Trophoblast cell (in vitro differentiated cells and primary cell): ENCODE data around the gene SMTN.

Experiments
- DNase-seq, 2 donors: peaks; one replicate each; pipeline ENCODE4 v3.0.0-alpha.2; 2016
- H2AFZ ChIP-seq: 2 replicates; pipeline ENCODE4 v1.6.1; 2013; ENCODE audit warnings: low read length, moderate library complexity, mild to moderate bottlenecking; ENCODE audit not compliant: insufficient read depth, poor library complexity
- H2AK5ac ChIP-seq: 2 replicates; pipeline ENCODE4 v1.6.1; 2013; ENCODE audit warnings: mild to moderate bottlenecking, low read length
- H2BK120ac ChIP-seq: 2 replicates; pipeline ENCODE4 v1.6.1; 2013; ENCODE audit warnings: low read length, mild to moderate bottlenecking, moderate library complexity; ENCODE audit not compliant: insufficient read depth, poor library complexity
- H2BK12ac ChIP-seq: 2 replicates; pipeline ENCODE4 v1.6.1; 2013; ENCODE audit warnings: mild to moderate bottlenecking, low read length, moderate library complexity
- H2BK5ac ChIP-seq: 2 replicates; pipeline ENCODE4 v1.6.1; 2013; ENCODE audit warnings: low read length, low read depth, moderate library complexity, mild to moderate bottlenecking; ENCODE audit not compliant: poor library complexity
- H3K14ac ChIP-seq: 2 replicates; pipeline ENCODE4 v1.6.1; 2013; ENCODE audit warnings: mild to moderate bottlenecking, low read length
- H3K18ac ChIP-seq: 2 replicates; pipeline ENCODE4 v1.6.1; 2013; ENCODE audit warnings: mild to moderate bottlenecking, low read length
- H3K23ac ChIP-seq: 2 replicates; pipeline ENCODE4 v1.6.1; 2013; ENCODE audit warnings: low read length
- H3K27ac ChIP-seq: 2 replicates; pipeline ENCODE4 v1.5.1; 2013; ENCODE audit warnings: low read depth, mild to moderate bottlenecking, inconsistent platforms, low read length, moderate library complexity
- H3K27me3 ChIP-seq: 2 replicates; pipeline ENCODE4 v1.6.1; 2013; ENCODE audit warnings: inconsistent platforms, mild to moderate bottlenecking, low read length, moderate library complexity; ENCODE audit not compliant: insufficient read depth
- H3K36me3 ChIP-seq, 2 experiments: 1 replicate in 1 of 2; 2 replicates in 1 of 2; pipeline ENCODE4 v1.6.1; 2013; ENCODE audit warnings: low read length in 2 of 2, mild to moderate bottlenecking in 2 of 2, moderate library complexity in 1 of 2; ENCODE audit not compliant: insufficient read depth in 2 of 2, control insufficient read depth in 1 of 2
- H3K4ac ChIP-seq: 2 replicates; pipeline ENCODE4 v1.6.1; 2013; ENCODE audit warnings: low read depth, mild to moderate bottlenecking, low read length, moderate library complexity
- H3K4me1 ChIP-seq, 2 experiments: 1 replicate in 1 of 2; 2 replicates in 1 of 2; pipeline ENCODE4 v1.6.1; 2013; ENCODE audit warnings: low read length in 2 of 2, mild to moderate bottlenecking in 2 of 2, moderate library complexity in 1 of 2; ENCODE audit not compliant: insufficient read depth in 2 of 2, control insufficient read depth in 1 of 2
- H3K4me2 ChIP-seq: 2 replicates; pipeline ENCODE4 v1.6.1; 2013; ENCODE audit warnings: inconsistent platforms, mild to moderate bottlenecking, low read length, moderate library complexity
- H3K4me3 ChIP-seq: 2 replicates; pipeline ENCODE4 v1.5.1; 2013; ENCODE audit warnings: mild to moderate bottlenecking, low read depth, low read length, inconsistent platforms
- H3K79me1 ChIP-seq: one replicate; pipeline ENCODE4 v1.6.1; 2013; ENCODE audit warnings: low read length
- H3K79me2 ChIP-seq: 2 replicates; pipeline ENCODE4 v1.6.1; 2013; ENCODE audit warnings: low read length, mild to moderate bottlenecking; ENCODE audit not compliant: control insufficient read depth, insufficient read depth, poor library complexity
- H3K9ac ChIP-seq: 2 replicates; pipeline ENCODE4 v1.6.1; 2013; ENCODE audit warnings: mild to moderate bottlenecking, low read length
- H3K9me3 ChIP-seq: 2 replicates; pipeline ENCODE4 v1.6.1; 2013; ENCODE audit warnings: low read depth, mild to moderate bottlenecking, control low read depth, inconsistent platforms, low read length; ENCODE audit not compliant: insufficient read depth
- H4K12ac ChIP-seq: 2 replicates; pipeline ENCODE4 v1.6.1; 2013; ENCODE audit warnings: low read depth, mild to moderate bottlenecking, low read length, moderate library complexity
- H4K8ac ChIP-seq: 2 replicates; pipeline ENCODE4 v1.6.1; 2013; ENCODE audit warnings: low read depth, mild to moderate bottlenecking, low read length, moderate library complexity
- H4K91ac ChIP-seq: one replicate; pipeline ENCODE4 v1.6.1; 2013; ENCODE audit warnings: low read depth, mild to moderate bottlenecking, low read length, moderate library complexity
- WGBS: extraction: QIAGEN DNeasy Blood & Tissue Kit; methylation state at CpG from one replicate; pipeline ENCODE4 v1.1.7; 2013; ENCODE audit warnings: missing lambda C conversion rate; ENCODE audit not compliant: insufficient read length, insufficient coverage; ENCODE audit errors: extremely low coverage; 5-methylcytosine and 5-hydroxymethylcytosine counted together

Gene SMTN

DNA sequence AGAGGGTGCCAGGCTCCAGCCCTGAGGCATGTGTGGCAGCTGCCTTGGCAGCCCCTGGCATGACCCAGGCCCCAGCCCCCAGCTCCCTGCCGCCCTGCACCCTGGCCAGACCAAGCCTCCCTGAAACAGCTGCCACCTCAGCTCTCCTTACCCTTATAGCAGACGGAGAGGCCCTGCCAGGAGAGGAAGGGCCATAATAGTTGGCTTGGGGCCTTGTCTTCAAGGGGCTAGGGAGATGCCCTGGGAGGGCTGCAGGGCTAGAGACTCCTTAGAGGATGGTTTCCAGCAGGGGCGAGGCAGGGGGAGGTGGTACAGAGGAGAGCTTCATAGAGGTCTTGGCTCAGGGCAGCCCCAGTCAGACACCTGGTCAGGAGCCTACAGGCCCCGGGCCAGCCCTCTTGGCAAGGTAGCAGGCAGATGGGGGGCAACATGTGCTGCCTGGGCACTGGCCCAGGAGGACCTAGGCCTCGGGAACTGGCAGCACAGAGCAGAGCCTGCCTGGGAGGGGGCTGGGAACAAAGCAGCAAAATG, 13.0 kb downstream of the SMTN start:
- Histone ChIP-seq H3K79me1 (no peaks in the 10 kb centered on the region), H2BK12ac (no peak overlapping the region), H3K14ac (no peak overlapping the region), H4K91ac (no peak overlapping the region), H3K23ac (no peak overlapping the region), H4K12ac (no peak overlapping the region), H3K27ac (no peak overlapping the region), H3K9ac (no peak overlapping the region), H3K27me3 (no peaks in the 10 kb centered on the region), H3K4me3 (no peak overlapping the region), H2AK5ac (no peak overlapping the region), H2BK5ac (no peak overlapping the region), H2AFZ (no peak overlapping the region), H3K4me2 (no peak overlapping the region), H3K4ac (no peak overlapping the region), H3K4me1 (no peaks in the 10 kb centered on the region), H2BK120ac (no peak overlapping the region), H3K9me3 (peaks cover 2% of the 10 kb centered on the region), H3K79me2 (no peaks in the 10 kb centered on the region), H4K8ac (no peak overlapping the region), H3K18ac (no peak overlapping the region), H3K36me3 (peaks cover 88 to 94% of the 10 kb centered on the region in 2 experiments)
- no CpG with 5 or more reads among the region's 5 CpGs for WGBS
- DNase-seq, result no peak

DNA sequence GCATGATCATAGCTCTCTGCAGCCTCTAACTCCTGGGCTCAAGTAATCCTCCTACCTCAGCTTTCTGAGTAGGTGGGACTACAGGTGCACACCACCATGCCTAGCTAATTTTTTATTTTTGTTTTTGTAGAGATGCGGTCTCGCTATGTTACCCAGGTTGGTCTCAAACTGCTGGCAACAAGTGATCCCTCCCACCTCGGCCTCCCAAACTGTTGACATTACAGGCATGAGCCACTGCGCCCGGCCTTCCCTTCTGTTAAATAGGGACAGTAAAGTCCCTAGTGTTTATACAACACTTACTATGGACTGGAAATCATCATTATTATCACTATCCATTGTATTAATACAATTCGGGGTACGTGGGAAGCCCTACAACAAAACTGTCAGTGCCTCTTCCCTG, 13.6 kb downstream of the SMTN start:
- Histone ChIP-seq H3K4me3 (no peak overlapping the region), H3K27me3 (no peaks in the 10 kb centered on the region), H3K79me1 (no peaks in the 10 kb centered on the region), H3K9me3 (peaks cover 2% of the 10 kb centered on the region), H3K4me2 (no peak overlapping the region), H2AK5ac (no peak overlapping the region), H2BK5ac (no peak overlapping the region), H3K14ac (no peak overlapping the region), H3K27ac (no peak overlapping the region), H3K79me2 (no peaks in the 10 kb centered on the region), H4K8ac (no peak overlapping the region), H3K9ac (no peak overlapping the region), H3K18ac (no peak overlapping the region), H2BK12ac (no peak overlapping the region), H2BK120ac (no peak overlapping the region), H4K12ac (no peak overlapping the region), H2AFZ (no peak overlapping the region), H3K36me3 (peaks cover 88 to 94% of the 10 kb centered on the region in 2 experiments), H3K4ac (no peak overlapping the region), H4K91ac (no peak overlapping the region), H3K4me1 (no peaks in the 10 kb centered on the region), H3K23ac (no peak overlapping the region)
- DNase-seq, result no peak
- WGBS, result no CpG with 5 or more reads among the region's 7 CpGs

DNA sequence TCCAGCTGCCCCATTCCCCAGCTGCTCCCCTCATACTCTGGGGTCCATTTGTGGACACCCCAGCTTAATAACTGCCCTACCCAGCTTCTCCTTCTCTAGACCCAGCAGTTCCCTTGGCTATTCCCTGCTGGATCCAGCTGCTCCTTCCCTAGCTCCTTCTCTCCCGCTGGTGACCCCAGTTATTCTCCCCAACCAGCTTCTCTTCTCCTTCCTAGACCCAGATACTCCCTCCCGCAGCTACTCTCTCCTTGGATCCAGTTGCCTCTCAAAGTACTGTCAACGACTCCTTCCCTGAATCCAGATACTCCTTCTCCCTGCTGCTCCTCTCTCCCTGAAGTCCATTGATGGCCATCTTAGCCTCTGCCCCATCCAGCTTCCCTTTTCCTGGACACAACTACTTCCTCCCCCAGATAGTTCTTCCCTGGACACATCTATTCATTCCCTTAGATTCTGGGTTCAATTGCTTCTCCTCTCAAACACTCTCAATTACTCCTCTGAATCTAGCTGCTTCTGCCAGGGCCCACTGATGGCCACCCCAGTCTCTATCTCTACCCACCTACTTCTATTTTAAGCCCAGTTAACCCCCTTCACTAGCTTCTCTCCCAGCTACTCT, 14.6 kb downstream of the SMTN start:
- Histone ChIP-seq H3K27ac (no peak overlapping the region), H3K14ac (no peak overlapping the region), H3K4me2 (no peak overlapping the region), H3K4me3 (no peak overlapping the region), H3K79me1 (no peaks in the 10 kb centered on the region), H4K12ac (no peak overlapping the region), H3K79me2 (no peaks in the 10 kb centered on the region), H2AFZ (no peak overlapping the region), H4K8ac (no peak overlapping the region), H3K18ac (no peak overlapping the region), H3K36me3 (peaks cover 88 to 94% of the 10 kb centered on the region in 2 experiments), H2BK120ac (no peak overlapping the region), H3K9ac (no peak overlapping the region), H2BK12ac (no peak overlapping the region), H3K4ac (no peak overlapping the region), H3K27me3 (no peaks in the 10 kb centered on the region), H3K23ac (no peak overlapping the region), H3K4me1 (no peaks in the 10 kb centered on the region), H4K91ac (no peak overlapping the region), H2BK5ac (no peak overlapping the region), H2AK5ac (no peak overlapping the region), H3K9me3 (peaks cover 2% of the 10 kb centered on the region)
- WGBS, result no CpG with 5 or more reads among the region's 3 CpGs
- no peak for DNase-seq

DNA sequence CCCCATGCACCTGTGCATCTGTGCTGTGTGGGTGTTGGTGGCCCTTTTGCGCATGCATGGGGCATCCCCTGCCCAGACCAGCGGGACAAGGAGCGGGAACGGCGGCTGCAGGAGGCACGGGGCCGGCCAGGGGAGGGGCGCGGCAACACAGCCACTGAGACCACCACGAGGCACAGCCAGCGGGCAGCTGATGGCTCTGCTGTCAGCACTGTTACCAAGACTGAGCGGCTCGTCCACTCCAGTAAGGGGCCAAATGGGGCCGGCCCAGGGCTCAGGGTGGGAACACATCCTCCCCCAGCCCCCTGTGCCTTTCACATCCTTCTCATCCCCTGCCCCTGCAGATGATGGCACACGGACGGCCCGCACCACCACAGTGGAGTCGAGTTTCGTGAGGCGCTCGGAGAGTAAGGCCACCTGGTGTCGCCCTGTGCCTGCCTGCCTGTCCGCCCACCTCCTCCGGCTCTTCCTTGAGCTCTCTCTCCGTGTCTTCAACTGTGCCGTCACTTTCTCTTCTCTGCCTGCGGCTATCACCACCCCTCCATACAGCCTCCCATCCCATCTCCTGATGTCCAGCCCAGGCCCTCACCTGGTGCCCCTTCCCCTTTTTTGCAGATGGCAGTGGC, 15.7 kb downstream of the SMTN start:
- H3K27ac ChIP-seq, result no peak overlapping the region
- H4K12ac ChIP-seq, result no peak overlapping the region
- no peak overlapping the region for H2BK5ac ChIP-seq
- WGBS, result no CpG with 5 or more reads among the region's 27 CpGs
- no peak overlapping the region for H3K9ac ChIP-seq
- no peak overlapping the region for H2AFZ ChIP-seq
- no peak overlapping the region for H3K18ac ChIP-seq
- H3K27me3 ChIP-seq, result no peaks in the 10 kb centered on the region
- H2BK12ac ChIP-seq, result no peak overlapping the region
- H4K91ac ChIP-seq, result no peak overlapping the region
- DNase-seq, result no peak
- H3K4me3 ChIP-seq, result no peak overlapping the region
- no peak overlapping the region for H3K4me2 ChIP-seq
- H3K79me2 ChIP-seq, result no peaks in the 10 kb centered on the region
- no peak overlapping the region for H2AK5ac ChIP-seq
- no peak overlapping the region for H3K14ac ChIP-seq
- no peak overlapping the region for H4K8ac ChIP-seq
- no peak overlapping the region for H3K23ac ChIP-seq
- H3K9me3 ChIP-seq, result peaks cover 2% of the 10 kb centered on the region
- no peaks in the 10 kb centered on the region for H3K79me1 ChIP-seq
- no peak overlapping the region for H3K4ac ChIP-seq
- peaks cover 84 to 90% of the 10 kb centered on the region in 2 experiments for H3K36me3 ChIP-seq
- H2BK120ac ChIP-seq, result no peak overlapping the region
- H3K4me1 ChIP-seq, result no peaks in the 10 kb centered on the region
